Measurements from ENCODE around the gene XPO4.
"Not testable (repeated sequence)": the region's sequence is repeated elsewhere in the genome, so short reads cannot be mapped to it uniquely, and the experiment has no call there.

XPO4 gene

GRCh38 chr13:20894245-20894644 lies 8.3 kb downstream of the XPO4 start:
- Histone ChIP-seq H3K27me3 (no peaks in the 10 kb centered on the region), H3K9me3 (no peaks in the 10 kb centered on the region), H3K4me3 (ENCODE audit: low read depth, low read length) (no peak overlapping the region), H3K36me3 (peaks cover 4% of the 10 kb centered on the region; the same call in 1 of the 2 replicates), H3K4me1 (no peaks in the 10 kb centered on the region; the same call in 1 of the 2 replicates)
- no peak for DNase-seq
- no peak for TF ChIP-seq CTCF (IDR thresholded peaks at IDR 0.05; ENCODE audit: low read depth, low read length)

GRCh38 chr13:20891768-20892167 lies 10.8 kb downstream of the XPO4 start:
- Histone ChIP-seq H3K36me3 (no peaks in the 10 kb centered on the region; the same call in 1 of the 2 replicates), H3K4me3 (ENCODE audit: low read depth, low read length) (no peak overlapping the region), H3K4me1 (no peaks in the 10 kb centered on the region), H3K27me3 (no peaks in the 10 kb centered on the region), H3K9me3 (no peaks in the 10 kb centered on the region)
- TF ChIP-seq CTCF (IDR thresholded peaks at IDR 0.05; ENCODE audit: low read depth, low read length) = no peak
- DNase-seq = no peak

GRCh38 chr13:20891034-20891433 lies 11.5 kb downstream of the XPO4 start:
- no peak overlapping the region for H3K4me3 ChIP-seq (ENCODE audit: low read depth, low read length)
- H3K4me1 ChIP-seq = no peaks in the 10 kb centered on the region
- no peak for DNase-seq
- no peak for TF ChIP-seq CTCF (IDR thresholded peaks at IDR 0.05; ENCODE audit: low read depth, low read length)
- no peaks in the 10 kb centered on the region for H3K27me3 ChIP-seq
- no peaks in the 10 kb centered on the region for H3K9me3 ChIP-seq
- no peaks in the 10 kb centered on the region; the same call in 1 of the 2 replicates for H3K36me3 ChIP-seq

GRCh38 chr13:20890540-20890939 lies 12.0 kb downstream of the XPO4 start:
- not testable (repeated sequence) for H3K27me3 ChIP-seq; H3K4me1 ChIP-seq; DNase-seq; H3K9me3 ChIP-seq; H3K36me3 ChIP-seq; H3K4me3 ChIP-seq (ENCODE audit: low read depth, low read length)

- Histone ChIP-seq H3K4me3 (ENCODE audit: low read depth, low read length) (no peak overlapping the region), H3K4me1 (no peaks in the 10 kb centered on the region), H3K9me3 (peaks cover 4% of the 10 kb centered on the region; the same call in 1 of the 2 replicates), H3K36me3 (peaks cover 13% of the 10 kb centered on the region), H3K27me3 (no peaks in the 10 kb centered on the region)
- DNase-seq = no peak
- no peak for TF ChIP-seq CTCF (IDR thresholded peaks at IDR 0.05; ENCODE audit: low read depth, low read length)
Observed at GRCh38 chr13:20882206-20882605, 20.3 kb downstream of the XPO4 start.

- Histone ChIP-seq H3K36me3 (no peaks in the 10 kb centered on the region; the same call in 1 of the 2 replicates), H3K4me1 (no peaks in the 10 kb centered on the region)
Observed at GRCh38 chr13:20877902-20878301, 24.6 kb downstream of the XPO4 start.

GRCh38 chr13:20876802-20877201 lies 25.7 kb downstream of the XPO4 start:
- H3K4me3 ChIP-seq (ENCODE audit: low read depth, low read length); H3K9me3 ChIP-seq; H3K27me3 ChIP-seq; DNase-seq; H3K4me1 ChIP-seq; H3K36me3 ChIP-seq: not testable (repeated sequence)

More at GRCh38 chr13:20877902-20878301, 24.6 kb downstream of the XPO4 start:
- TF ChIP-seq CTCF (IDR thresholded peaks at IDR 0.05; ENCODE audit: low read depth, low read length) = no peak
- Histone ChIP-seq H3K9me3 (no peaks in the 10 kb centered on the region), H3K27me3 (no peaks in the 10 kb centered on the region), H3K4me3 (ENCODE audit: low read depth, low read length) (no peak overlapping the region)
- DNase-seq = no peak

GRCh38 chr13:20874439-20874838 lies 28.1 kb downstream of the XPO4 start:
- not testable (repeated sequence) for H3K9me3 ChIP-seq; H3K4me3 ChIP-seq (ENCODE audit: low read depth, low read length); DNase-seq; H3K36me3 ChIP-seq; H3K4me1 ChIP-seq; H3K27me3 ChIP-seq
